GM21529 (cell line): ENCODE results near the gene SMARCE1.

Source experiments
- ATAC-seq: cut with Tn5 transposase; IDR thresholded peaks from one replicate; pipeline ENCODE4 v1.9.1; 2021; ENCODE audit not compliant: unreplicated experiment

The SMARCE1 gene

DNA sequence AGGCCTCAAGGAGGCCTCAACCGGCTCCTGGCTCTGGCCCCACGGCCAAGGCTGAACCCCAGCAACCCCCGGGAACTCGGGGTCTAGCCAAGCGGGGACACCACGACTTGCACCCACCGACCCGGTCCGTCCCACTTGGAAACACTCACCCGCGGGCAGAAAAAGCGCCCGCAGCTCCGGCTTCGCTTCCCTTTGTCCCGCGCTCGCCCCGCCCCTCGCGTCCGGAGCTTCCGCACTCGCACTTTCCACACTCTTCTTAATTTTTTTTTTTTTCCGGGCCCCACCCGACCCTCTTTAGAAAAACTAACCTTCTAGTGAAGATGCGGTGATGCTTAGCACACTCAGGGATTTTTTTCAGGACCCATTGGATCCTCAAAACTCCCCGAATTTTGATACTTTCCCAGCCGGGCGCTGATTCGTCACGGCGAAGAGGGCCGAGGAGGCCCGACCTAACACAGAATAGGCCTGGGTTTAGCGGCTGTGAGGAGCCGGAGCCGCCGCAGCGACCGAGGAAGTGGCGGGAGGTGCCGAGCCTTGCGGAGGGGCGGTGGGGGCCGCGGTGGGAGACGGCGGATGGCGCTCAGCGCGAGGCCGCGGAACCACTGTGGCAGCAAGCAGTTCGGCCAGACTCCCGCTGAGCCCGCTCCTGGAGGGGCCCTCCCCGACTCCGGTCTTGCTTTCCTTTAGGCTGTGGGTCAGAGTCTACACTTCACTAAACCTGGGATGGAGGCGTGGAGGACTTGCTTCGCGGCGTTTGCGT lies at the start of gene SMARCE1:
Gene SMARCE1, minus strand, starts transcription at position 195 of the 760 bp plus-strand sequence. CDS start 2,016 bp downstream, outside the sequence.
- peak; percentile 51 for ATAC-seq

DNA sequence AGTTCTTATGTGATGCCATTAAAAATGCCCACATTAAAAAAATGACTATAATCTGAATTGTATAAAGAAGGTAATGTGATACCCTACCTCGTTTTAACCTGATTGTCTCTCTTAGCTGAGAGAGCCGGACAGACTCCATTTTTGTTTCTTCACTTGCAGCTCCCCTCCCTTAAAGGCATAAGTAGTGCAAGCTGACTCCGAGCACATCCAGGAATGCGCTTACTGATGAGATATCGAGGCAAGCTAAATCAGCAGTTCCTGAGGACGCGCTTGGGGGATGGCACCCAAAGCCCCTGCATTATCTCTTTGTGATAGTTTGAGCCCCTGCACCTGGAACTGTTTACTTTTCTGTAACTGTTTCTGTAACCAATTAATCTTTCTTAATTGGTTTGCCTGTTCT lies 49.7 kb upstream of the SMARCE1 start:
- ATAC-seq = no peak

DNA sequence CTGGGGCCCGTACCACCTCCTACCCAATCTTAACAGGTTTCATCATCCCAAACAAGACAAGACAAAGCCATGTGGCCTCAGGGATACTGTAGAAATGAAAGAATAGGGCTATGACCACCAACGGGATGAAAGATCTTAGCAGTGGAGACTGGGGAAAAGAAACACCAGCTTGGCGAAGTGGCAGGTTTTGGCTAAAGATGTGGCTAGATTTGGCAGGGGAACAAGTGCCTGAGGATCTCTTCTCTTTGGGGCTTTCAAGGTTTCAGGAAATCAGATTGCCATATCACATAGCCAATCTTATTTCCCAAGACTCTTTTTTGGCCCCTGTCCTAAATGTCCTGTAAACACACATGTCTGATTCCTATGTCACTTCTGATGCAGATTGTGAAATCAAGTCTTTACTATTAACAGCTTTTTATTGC lies 49.0 kb upstream of the SMARCE1 start:
- no peak for ATAC-seq

DNA sequence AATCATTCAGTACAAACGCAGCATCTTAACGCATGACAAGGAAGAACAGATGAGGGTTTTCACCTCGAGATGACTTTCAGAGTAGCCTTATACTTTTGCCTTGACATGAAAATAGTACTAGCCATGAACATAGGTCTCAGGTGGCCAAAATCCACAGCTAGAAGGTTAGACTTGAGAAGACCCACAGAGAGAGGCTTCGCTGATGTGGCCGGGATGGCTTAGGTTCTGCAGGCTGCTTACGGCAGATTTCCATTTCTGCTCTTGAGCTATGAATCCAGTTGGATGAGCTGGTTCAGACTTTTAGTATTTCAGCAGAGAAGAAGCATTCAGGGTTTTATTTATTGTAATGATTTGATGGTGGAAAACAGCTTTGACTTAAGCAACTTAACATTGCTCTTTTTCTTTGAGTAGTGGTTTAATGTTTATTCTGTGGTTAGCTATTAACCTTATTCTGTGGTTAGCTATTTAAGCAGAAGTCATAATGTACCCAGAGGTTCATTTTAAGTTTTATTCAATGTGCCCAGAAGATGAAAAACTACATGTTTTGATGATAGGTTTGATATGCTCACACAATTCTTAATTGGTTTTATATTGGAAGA lies 48.4 kb upstream of the SMARCE1 start:
- no peak for ATAC-seq

DNA sequence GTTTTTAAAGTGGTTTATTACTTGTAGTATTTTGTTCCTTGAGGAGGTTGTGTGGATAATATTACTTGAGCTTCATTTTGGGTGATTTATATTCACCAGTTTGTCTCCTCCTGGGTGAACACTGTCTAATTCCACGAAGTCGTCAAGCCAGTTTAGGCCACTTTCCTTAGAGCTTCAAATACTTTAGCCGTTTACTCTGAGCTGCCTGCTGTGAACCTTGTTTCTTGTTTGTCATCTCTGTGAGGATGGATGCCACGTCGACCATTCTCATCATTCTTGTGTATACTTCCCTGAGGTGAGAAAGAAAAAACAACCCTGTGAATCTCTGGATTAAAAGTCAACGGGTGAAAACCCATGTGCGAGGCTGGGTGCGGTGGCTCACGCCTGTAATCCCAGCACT lies 47.0 kb upstream of the SMARCE1 start:
- ATAC-seq = no peak

DNA sequence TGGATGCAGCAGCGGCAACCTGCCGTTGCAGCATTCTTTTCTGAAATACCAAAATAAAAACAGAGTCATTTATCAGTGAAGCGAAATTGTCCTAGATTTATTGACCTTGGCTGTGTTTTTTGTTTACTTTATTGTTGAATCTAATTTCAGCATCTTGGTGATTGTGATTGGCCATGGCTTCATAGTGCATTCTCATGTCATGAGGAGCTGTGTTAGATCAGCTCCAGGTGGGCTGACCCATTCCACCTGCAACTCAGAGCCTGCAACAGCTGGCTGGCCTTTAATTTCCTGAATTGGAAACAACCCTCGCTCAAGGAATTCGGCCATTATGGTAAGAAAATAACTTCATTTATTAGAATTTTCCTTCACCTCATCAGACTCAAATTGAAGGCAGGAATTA lies 39.5 kb upstream of the SMARCE1 start:
- no peak for ATAC-seq

DNA sequence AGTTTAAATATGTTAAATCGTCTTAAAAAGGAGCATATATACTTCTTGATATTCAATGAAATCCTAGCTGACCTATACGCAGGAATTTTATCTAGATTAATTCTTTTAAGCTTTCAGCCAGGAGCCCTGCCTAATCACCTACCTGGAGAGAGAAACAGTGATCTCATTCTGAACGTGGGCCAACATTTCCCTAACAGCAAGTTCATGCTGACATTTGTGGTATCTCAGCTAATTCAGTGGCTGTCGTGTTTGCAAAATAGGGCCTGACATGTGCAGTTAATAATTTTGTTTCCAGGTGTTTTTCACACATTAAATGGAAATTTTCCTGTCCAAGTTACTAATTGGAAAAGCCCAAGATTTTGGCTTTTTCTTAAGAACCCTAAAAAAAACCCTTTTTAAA lies 38.6 kb upstream of the SMARCE1 start:
- ATAC-seq = no peak

DNA sequence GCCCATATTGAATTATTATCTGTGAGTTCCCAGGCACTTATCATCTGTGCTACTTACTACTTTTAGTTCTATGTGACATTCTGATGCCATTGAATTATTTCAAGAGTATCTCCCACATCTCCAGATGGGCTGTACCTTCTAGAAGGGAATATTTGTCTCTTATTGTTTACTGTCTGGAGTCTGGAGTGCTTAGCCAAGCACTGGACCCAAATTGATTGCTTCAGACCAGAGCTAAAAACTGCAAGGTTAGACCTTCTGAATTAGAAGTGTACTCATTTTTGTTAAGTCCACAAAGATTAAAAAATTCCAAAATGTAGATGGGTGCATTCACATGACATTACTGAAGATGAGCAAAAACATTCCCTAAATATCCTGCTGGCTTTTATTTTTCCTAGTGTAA lies 33.4 kb upstream of the SMARCE1 start:
- no peak for ATAC-seq

DNA sequence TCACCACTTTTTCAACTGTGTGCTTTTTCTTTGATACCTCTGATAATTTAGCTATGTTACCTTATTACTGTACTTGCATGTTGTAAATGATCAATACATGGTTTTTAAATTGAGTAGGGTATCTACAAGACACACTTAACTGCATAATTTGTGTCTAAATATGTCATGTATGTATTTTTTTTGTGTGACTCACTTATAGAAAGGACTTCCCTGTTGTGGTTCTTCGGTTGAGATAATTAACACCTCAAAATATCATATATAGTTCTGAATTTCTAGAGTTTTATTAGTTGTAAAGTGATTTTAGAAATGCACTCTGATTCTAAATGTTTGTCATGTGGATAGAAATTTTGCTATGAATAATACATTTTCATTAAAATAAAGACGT lies 31.9 kb upstream of the SMARCE1 start:
- no peak for ATAC-seq

DNA sequence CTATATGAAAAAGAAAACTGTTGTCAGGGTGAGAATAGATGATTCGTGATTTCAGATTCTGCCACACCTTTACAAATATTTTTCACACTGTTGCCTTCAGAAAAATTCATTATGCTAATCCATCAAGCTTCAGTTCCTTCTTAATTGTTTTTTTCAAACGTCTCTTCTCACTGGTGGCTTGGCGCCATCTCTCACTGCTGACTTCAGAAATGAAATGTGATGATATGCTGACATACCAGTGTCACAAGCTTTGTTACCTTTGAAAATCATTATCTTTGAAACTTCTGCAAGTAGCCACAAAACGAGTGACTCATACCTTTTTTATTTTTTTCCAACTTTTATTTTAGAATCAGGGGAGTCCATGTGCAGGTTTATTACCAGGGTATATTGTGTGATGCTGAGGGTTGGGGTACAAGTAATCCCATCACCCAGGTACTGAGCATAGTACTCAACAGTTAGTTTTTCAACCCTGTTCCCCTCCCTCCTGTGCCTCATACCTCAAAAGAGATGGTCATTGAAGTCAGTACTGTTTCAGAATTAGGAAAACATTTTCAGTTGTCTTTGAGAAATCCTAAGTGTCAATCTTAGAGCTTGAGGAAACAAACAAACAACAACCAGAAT lies 31.4 kb upstream of the SMARCE1 start:
- ATAC-seq = no peak

DNA sequence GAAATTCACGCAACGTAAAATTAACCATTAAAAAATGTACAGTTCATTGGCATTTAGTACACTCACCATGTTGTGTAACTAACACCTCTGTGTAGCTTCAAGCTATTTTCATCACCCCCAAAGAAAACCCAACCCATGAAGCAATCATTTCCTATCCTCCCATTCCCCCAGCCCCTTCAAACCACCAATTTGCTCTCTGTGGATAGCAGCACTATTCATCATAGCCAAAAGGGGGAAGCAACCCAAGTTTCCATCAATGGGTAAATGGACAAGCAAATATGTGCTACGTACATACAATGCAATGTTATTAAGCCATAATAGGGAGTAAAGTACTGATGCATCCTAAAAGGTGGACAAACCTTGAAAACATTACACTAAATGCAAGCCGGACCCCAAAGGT lies 28.3 kb upstream of the SMARCE1 start:
- no peak for ATAC-seq

DNA sequence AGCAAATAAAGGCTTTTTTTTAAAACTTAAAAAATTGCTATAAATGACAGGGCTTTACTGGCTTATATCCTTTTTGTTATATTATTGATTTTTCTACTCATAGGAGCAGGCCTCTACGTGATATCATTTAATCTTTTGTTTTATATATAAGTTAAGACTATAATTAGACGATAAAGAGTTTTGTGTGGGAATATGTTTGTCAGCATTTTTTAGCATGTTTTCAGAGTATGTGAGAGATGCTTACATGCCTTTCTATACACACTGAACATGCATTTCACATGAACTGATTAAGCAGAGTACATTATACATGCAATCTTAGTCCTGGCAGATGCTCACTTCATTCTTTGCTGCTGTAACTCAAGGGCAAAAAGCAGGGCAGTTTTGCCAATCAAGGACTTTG lies 25.0 kb upstream of the SMARCE1 start:
- ATAC-seq = no peak

DNA sequence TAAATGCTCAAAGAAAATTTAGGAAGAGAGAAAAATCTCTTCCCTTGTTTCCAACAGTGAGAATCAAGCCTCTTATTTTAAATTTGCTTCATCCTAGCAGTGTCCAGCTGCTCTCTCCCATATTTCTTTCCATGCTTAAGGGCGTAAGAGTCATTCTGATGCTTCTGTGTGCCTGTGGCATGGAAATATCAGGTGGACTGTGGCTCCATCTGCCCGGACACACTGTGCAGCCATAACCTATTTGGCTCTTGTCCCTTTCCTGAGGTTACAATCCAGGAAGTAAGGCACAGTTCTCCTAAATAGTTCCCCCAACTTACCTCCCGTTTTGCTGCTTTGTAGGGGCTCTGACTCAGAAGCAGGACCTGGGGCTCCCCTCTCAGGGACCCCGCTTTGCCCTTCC lies 23.7 kb upstream of the SMARCE1 start:
- ATAC-seq = no peak

DNA sequence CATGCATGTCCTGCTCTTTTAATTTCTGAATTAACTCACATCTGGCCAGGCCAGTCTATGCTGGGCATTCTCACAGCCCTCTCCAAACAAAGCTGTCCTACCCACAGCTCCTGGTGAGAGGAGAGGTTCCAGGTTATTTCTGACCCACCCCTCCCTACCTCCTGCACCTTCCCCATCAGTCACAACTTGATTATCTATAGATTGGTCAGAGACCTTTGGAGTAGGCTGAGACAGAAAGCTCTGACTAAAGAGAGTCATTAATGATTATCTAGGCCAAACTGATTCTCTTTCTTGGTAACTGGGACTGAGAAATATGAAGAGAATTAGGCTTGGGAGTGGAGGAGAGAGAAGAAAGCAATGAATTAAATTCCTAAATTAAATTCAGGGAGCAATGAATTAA lies 18.7 kb upstream of the SMARCE1 start:
- ATAC-seq = no peak

DNA sequence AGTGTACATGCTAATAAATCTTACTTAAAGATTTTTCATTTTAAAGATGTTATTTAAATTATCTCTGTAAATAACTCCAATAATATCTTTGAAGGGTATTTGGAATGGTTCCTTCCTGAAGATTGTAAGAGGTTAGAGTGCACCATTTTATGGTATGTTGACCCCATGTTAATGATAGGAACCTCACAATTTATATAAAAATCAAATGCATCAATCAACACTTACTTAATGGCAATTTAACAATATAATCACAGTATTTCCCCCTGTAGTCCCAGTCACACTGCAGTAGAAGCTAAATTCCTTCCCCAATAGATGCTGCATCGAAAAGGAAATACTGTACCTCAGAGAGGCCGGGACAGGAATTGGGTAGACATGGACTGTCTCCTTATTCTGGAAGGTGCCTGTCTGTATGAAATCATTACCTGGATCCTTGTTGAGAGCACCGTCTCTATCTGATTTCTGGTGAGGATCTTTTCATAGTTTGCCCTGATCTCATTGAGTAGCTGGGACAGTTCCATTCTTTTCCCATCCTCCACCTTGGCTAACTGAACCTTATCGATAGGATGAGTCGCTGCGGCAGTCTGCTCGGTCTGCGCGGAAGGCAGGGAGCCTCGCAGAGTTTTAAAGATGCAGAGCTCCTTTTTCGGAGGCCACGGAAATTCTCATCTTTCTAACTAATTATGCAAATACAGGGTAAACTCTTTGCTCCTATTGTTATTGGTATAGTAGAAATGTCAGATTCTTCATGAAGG lies 17.1 kb upstream of the SMARCE1 start, which contains the start of gene KRT222:
Gene KRT222, minus strand, starts transcription at position 596 of the 752 bp plus-strand sequence. Its CDS starts 78 bp downstream, at position 518.
- ATAC-seq = no peak

DNA sequence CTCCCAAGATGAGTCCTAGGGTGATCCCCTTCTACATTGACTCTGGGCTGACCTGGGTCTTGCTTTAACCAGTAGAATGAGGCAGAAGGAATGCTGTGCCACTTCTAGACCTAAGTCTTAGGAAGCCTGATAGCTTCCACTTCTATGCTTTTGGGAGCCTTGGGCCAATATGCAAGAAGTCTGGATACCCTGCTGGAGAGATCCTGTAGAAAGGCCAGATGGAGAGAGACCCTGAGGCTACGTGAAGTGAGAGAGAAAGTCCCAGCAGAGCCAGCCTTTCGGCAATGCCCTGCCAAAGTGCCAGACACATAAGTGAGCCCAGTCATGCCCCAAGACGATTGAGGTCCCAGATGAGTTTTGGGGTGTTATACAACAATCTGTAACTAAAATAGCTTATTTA lies 15.6 kb upstream of the SMARCE1 start:
- no peak for ATAC-seq

DNA sequence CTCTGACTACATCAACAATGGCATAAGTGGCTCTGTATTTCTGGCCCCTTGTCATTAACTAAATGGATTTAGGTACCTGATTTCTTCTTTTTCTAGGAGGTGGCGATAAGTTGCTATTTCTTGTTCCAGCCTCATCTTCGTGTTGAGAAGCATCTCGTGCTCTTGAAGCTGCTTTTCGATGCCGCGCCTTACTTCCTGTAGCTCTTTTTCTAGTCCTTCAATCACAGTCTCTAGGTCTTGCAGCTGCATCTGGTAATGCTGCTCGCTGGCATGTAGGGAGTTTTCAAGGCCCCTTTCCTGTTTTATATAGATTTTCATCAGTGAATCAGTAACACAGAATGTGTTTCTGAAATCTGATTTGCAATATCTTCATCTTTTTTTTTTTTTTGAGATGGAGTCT lies 12.3 kb upstream of the SMARCE1 start:
- ATAC-seq = no peak

DNA sequence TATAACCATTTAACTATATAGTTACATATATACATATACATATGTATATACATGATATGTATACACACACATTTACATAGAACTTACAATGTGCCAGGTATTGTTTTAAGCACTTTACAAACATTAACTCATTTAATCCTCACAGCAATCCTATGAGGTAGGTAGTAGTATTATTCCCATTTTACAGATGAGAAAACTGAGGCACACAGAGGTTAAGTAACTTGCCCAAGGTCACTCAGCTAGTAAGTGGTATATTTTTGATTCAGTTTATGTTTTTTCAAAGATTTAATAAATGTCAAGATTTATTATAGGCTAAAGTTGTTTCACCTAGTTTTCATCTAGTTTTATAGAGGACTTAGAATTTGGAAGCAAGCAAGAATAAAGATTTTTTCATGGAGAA lies 10.8 kb upstream of the SMARCE1 start:
- no peak for ATAC-seq

DNA sequence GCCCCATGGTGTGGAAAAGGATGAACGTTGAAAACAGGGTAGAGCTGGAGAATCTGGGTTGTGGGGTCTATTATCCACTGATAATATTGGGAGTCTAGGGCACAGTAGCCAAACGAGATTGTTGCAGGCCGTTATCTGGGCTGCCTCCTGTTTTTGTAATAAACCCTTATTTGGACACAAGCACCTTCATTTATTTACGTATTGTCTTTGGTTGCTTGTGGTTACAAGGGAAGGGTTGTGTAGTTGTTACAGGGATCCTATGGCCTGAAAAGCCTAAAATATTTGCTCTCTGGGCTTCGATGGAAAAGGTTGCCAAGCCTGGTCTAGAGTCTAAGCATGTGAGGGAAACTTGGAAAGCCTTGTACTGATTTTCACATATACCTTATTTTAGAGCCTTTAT lies 4.3 kb upstream of the SMARCE1 start:
- no peak for ATAC-seq

DNA sequence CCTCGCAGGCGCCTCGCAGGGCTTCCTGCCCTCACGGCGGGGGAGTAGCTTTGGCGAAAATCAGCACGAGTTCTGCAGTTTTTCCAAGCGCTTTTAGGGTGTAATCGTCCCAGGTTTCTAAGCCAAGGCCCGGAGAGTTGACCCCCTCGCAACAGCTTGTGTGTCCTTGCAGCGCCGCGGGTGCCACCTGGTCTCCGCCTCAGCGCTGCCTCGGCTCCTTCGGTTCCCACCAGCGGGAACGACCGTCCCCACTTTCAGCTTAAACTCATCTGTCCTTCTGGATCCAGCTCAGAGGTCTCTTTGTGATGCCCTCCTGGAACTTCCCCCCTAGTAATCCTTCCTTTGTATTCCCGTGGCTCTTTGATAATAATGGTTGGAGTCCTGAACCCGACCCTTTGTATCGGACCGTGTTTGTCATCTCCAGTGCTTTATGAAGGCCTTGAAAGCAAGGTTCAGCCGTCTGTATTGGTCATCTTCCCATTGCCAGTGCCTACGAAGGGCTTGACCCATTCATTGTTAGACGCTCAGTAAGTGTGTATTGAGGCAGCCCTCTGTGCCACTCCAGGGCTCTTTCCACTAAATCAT lies 858 bp upstream of the SMARCE1 start:
- peak; percentile 16 for ATAC-seq
